ENCODE results near the gene FBXL2. TPM values are rescaled to one million over a fixed set of nuclear protein-coding genes. Genes with fewer than 3 reads are reported as not detected.

Gene FBXL2
- total RNA-seq, 4 donors from 2014 or later: 0.24 to 1.9 (median 0.82) TPM; not detected in 1

GRCh38 chr3:33392703-33393125 is 115.5 kb downstream of the FBXL2 start:
- intact Hi-C loops (cut with DNase I; ENCODE audit: low total_unique reads) (loop anchor here (10.0 kb wide), 1 partner anchor 142 kb away; no protein-coding TSS in a partner anchor), in situ Hi-C loops (cut with MboI; ENCODE audit: low sequenced_read_pairs in 4 of 4) (loop anchor here in 1 of 4 donors (25.0 kb wide), 1 partner anchor 255 kb away; no protein-coding TSS in a partner anchor)
- ATAC-seq (no peak), DNase-seq (no peak)
- H3K27me3 ChIP-seq: no peaks in the 10 kb centered on the region
- no peak for TF ChIP-seq CTCF (IDR thresholded peaks at IDR 0.05 in 4 of 5, conservative IDR thresholded peaks at IDR 0.05 in 1 of 5)
- TF ChIP-seq POLR2A (IDR thresholded peaks at IDR 0.05): no peak
- peaks cover 0 to 92% of the 10 kb centered on the region in 2 donors for H3K36me3 ChIP-seq
- no peak overlapping the region for H3K27ac ChIP-seq
- H3K9me3 ChIP-seq: no peaks in the 10 kb centered on the region
- H3K4me1 ChIP-seq: no peaks in the 10 kb centered on the region
- no peak overlapping the region for H3K4me3 ChIP-seq

- Histone ChIP-seq H3K4me1 (no peaks in the 10 kb centered on the region), H3K27me3 (no peaks in the 10 kb centered on the region), H3K36me3 (peaks cover 0 to 96% of the 10 kb centered on the region in 2 donors), H3K9me3 (no peaks in the 10 kb centered on the region), H3K27ac (no peak overlapping the region), H3K4me3 (no peak overlapping the region)
- no peak for TF ChIP-seq POLR2A (IDR thresholded peaks at IDR 0.05)
- TF ChIP-seq CTCF (IDR thresholded peaks at IDR 0.05 in 4 of 5, conservative IDR thresholded peaks at IDR 0.05 in 1 of 5): no peak
- no peak for ATAC-seq
- intact Hi-C loops (cut with DNase I; ENCODE audit: low total_unique reads): loop anchor here (10.0 kb wide), 1 partner anchor 140 kb away; no protein-coding TSS in a partner anchor
- DNase-seq: no peak
- in situ Hi-C loops (cut with MboI; ENCODE audit: low sequenced_read_pairs in 4 of 4): loop anchor here in 1 of 4 donors (25.0 kb wide), 1 partner anchor 257 kb away; no protein-coding TSS in a partner anchor
Observed at GRCh38 chr3:33394403-33395054, 117.3 kb downstream of the FBXL2 start.

GRCh38 chr3:33395900-33396299 is 118.7 kb downstream of the FBXL2 start:
- TF ChIP-seq CTCF (IDR thresholded peaks at IDR 0.05 in 4 of 5, conservative IDR thresholded peaks at IDR 0.05 in 1 of 5): no peak
- no peak for TF ChIP-seq POLR2A (IDR thresholded peaks at IDR 0.05)
- Histone ChIP-seq H3K4me3 (no peak overlapping the region), H3K36me3 (peaks cover 0 to 94% of the 10 kb centered on the region in 2 donors), H3K27ac (no peak overlapping the region), H3K4me1 (no peaks in the 10 kb centered on the region), H3K27me3 (no peaks in the 10 kb centered on the region), H3K9me3 (no peaks in the 10 kb centered on the region)
- ATAC-seq (no peak), DNase-seq (no peak)
- intact Hi-C loops (cut with DNase I; ENCODE audit: low total_unique reads) (loop anchor here (10.0 kb wide), 1 partner anchor 139 kb away; no protein-coding TSS in a partner anchor), in situ Hi-C loops (cut with MboI; ENCODE audit: low sequenced_read_pairs in 4 of 4) (loop anchor here in 1 of 4 donors (25.0 kb wide), 1 partner anchor 259 kb away; no protein-coding TSS in a partner anchor)

- ATAC-seq (no peak), DNase-seq (no peak)
- H3K27me3 ChIP-seq: no peaks in the 10 kb centered on the region
- H3K4me3 ChIP-seq: no peak overlapping the region
- no peak for TF ChIP-seq POLR2A (IDR thresholded peaks at IDR 0.05)
- TF ChIP-seq CTCF (IDR thresholded peaks at IDR 0.05 in 4 of 5, conservative IDR thresholded peaks at IDR 0.05 in 1 of 5): no peak
- in situ Hi-C loops (cut with MboI; ENCODE audit: low sequenced_read_pairs in 4 of 4): loop anchor here in 1 of 4 donors (25.0 kb wide), 1 partner anchor 261 kb away; no protein-coding TSS in a partner anchor
- peaks cover 0 to 93% of the 10 kb centered on the region in 2 donors for H3K36me3 ChIP-seq
- no peaks in the 10 kb centered on the region for H3K9me3 ChIP-seq
- H3K27ac ChIP-seq: no peak overlapping the region
- intact Hi-C loops (cut with DNase I; ENCODE audit: low total_unique reads): loop anchor here (10.0 kb wide), 1 partner anchor 136 kb away; no protein-coding TSS in a partner anchor
- no peaks in the 10 kb centered on the region for H3K4me1 ChIP-seq
Observed at GRCh38 chr3:33398410-33398809, 121.2 kb downstream of the FBXL2 start.
